ENCODE results near the gene EDEM3. TPM values are rescaled to one million over a fixed set of nuclear protein-coding genes. Genes with fewer than 3 reads are reported as not detected.

Gene EDEM3
- total RNA-seq, 3 donors from 2014 or later = 32.1 to 66.3 (median 66.0) TPM

DNA sequence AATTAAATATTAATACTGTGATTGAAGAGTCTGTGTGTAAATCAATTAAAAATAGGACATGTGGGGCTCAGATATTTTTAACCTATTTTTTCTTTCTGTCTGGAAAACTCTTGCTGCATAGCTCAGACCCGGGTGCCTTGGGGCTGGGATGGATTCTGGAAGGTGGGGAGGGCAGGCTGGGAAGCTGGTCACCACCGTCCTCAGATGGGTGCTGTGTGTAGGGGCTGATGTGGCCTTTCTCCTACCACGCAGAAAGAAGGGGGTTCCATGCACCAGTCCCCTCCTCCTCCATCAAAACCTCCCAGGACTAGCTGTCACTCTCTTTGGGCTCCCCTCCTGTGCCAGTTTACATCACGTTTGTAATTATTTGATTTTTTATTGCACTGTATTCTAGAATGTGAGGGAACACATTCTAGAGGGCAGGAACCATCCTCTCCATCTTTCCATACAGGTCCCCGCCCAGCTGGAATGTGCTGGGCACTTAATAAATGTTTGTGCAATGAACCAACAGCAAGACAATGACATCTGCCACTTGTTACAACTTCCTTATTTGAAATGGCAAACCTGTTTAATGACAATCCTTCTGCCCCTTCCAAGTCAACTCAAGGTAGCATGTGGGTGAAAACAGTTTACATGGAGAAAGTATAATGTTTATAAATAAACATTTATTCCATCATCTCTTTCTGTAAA lies 104.3 kb downstream of the EDEM3 start:
- Histone ChIP-seq H3K4me1 (ENCODE audit: low read depth) (no peaks in the 10 kb centered on the region), H3K4me3 (no peak overlapping the region), H3K36me3 (ENCODE audit: low read depth) (no peaks in the 10 kb centered on the region), H3K9me3 (no peaks in the 10 kb centered on the region)
- DNase-seq (no peak), ATAC-seq (no peak)
- intact Hi-C loops (cut with DNase I, micrococcal nuclease) = no loop called here
- TF ChIP-seq, protein P1, sequence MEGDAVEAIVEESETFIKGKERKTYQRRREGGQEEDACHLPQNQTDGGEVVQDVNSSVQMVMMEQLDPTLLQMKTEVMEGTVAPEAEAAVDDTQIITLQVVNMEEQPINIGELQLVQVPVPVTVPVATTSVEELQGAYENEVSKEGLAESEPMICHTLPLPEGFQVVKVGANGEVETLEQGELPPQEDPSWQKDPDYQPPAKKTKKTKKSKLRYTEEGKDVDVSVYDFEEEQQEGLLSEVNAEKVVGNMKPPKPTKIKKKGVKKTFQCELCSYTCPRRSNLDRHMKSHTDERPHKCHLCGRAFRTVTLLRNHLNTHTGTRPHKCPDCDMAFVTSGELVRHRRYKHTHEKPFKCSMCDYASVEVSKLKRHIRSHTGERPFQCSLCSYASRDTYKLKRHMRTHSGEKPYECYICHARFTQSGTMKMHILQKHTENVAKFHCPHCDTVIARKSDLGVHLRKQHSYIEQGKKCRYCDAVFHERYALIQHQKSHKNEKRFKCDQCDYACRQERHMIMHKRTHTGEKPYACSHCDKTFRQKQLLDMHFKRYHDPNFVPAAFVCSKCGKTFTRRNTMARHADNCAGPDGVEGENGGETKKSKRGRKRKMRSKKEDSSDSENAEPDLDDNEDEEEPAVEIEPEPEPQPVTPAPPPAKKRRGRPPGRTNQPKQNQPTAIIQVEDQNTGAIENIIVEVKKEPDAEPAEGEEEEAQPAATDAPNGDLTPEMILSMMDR (IDR thresholded peaks at IDR 0.05) = no peak

DNA sequence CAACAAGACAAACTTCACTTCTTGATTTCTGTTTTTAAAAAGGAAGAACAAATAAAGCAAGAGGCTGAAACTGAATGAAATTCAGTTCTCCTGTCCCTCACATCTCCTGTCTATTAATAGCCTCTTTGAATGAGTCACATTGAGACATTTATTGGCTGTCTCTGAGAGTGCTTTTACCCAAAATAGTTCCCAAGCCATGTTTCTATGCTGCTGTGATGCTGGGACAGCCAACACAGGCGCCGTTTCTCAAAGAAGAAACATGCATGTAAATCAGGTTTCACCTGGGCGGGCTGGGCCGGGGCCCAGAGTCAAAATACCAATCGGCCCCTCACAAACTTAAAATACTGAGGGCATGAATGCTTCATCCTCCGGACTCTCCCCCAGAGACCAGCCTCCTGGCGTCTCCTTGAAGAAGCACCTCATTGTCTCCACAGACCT lies 105.2 kb downstream of the EDEM3 start:
- no peaks in the 10 kb centered on the region for H3K9me3 ChIP-seq
- no peak overlapping the region for H3K4me3 ChIP-seq
- no peaks in the 10 kb centered on the region for H3K4me1 ChIP-seq (ENCODE audit: low read depth)
- ATAC-seq (no peak), DNase-seq (no peak)
- intact Hi-C loops (cut with DNase I, micrococcal nuclease) = no loop called here
- no peaks in the 10 kb centered on the region for H3K36me3 ChIP-seq (ENCODE audit: low read depth)
- TF ChIP-seq, protein P1 (IDR thresholded peaks at IDR 0.05) = no peak

DNA sequence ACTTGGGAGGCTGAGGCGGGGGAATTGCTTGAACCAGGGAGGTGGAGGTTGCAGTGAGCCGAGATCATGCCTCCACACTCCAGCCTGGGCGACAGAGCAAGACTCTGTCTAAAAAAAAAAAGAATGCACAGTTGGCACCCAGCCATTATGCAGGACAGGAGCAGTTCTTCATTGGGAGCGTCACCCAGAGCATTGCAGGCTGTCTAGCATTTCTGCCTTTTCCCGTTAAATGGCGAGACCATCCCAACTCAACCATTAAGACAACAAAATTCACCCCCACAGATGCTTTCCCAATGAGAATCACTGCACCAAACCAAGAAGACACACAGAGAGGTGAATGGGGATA lies 105.8 kb downstream of the EDEM3 start:
- Histone ChIP-seq H3K9me3 (no peaks in the 10 kb centered on the region), H3K36me3 (ENCODE audit: low read depth) (no peaks in the 10 kb centered on the region), H3K4me1 (ENCODE audit: low read depth) (no peaks in the 10 kb centered on the region), H3K4me3 (no peak overlapping the region)
- no peak for DNase-seq
- intact Hi-C loops (cut with DNase I, micrococcal nuclease) = no loop called here
- TF ChIP-seq, protein P1 (IDR thresholded peaks at IDR 0.05) = no peak
- ATAC-seq = no peak

DNA sequence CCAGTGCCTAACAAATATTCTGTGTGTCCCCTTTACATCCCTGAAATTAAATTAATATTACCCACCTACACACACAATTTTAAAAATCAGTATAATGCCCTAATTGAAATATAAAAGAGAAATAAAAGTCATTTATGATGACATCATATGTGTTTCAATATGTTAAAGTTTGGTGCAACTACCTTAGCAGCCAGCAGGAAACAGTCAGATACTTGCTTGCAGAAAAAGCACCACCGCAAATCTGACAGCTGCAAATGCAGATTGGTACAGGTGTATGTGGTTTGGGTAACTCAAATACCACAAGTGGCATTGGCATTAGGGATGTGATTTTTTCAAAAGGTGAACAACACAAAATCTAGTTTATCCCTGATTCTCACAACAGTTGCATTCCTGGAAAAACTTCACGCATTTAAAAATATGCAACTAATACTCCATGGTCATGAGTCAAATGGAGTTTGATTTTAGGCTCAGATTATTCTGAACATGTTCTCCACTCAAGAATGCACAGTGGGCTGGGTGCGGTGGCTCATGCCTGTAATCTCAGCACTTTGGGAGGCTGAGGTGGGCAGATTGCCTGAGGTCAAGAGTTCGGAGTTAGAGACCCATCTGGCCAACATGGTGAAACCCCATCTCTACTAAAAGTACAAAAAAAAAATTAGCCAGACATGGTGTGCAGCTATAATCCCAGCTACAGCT lies 106.3 kb downstream of the EDEM3 start:
- Histone ChIP-seq H3K4me3 (no peak overlapping the region), H3K4me1 (ENCODE audit: low read depth) (no peaks in the 10 kb centered on the region), H3K36me3 (ENCODE audit: low read depth) (no peaks in the 10 kb centered on the region), H3K9me3 (no peaks in the 10 kb centered on the region)
- intact Hi-C loops (cut with DNase I, micrococcal nuclease) = no loop called here
- no peak for DNase-seq
- TF ChIP-seq, protein P1 (IDR thresholded peaks at IDR 0.05) = no peak
- ATAC-seq = no peak

DNA sequence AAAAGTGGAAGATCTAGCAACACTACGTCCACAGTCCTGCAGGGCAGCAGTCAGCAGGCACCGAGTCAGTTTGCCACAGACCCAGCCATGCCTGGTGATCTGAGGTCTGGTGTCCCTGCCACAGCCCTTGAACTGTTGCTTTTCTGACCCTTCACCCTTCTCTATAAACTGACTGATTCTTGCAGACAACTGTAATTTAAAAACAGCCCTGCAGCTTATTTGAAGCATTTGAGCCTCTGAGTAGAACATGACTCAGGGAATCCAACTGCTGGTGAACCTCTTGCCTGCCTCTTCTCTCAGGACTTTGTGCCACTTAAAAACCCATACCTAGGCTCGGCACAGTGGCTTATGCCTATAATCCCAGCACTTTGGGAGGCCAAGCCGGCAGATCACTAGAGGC lies 107.2 kb downstream of the EDEM3 start:
- DNase-seq = no peak
- Histone ChIP-seq H3K36me3 (ENCODE audit: low read depth) (no peaks in the 10 kb centered on the region), H3K4me3 (no peak overlapping the region), H3K4me1 (ENCODE audit: low read depth) (no peaks in the 10 kb centered on the region), H3K9me3 (no peaks in the 10 kb centered on the region)
- intact Hi-C loops (cut with DNase I, micrococcal nuclease) = no loop called here
- no peak for ATAC-seq
- TF ChIP-seq, protein P1 (IDR thresholded peaks at IDR 0.05) = no peak

Measured in mucosa of descending colon (tissue), 3 donors.